Esophagus squamous epithelium (tissue), 5 donors: ENCODE results near the gene PIGR. TPM values are rescaled to one million over a fixed set of nuclear protein-coding genes. Genes with fewer than 3 reads are reported as not detected.
A peak's percentile ranks its signal among the peaks of the same experiment; 100 is the strongest.

Experiments
- DNase-seq: peaks from one replicate; lab custom pipeline; 2025; lab: John Stamatoyannopoulos, UW
- H3K27ac ChIP-seq, 4 donors: fragments of 200-600 bp; sonication (generic); one replicate each; pipeline ENCODE4 v1.5.1; 2016 to 2019; ENCODE audit warnings: mild to moderate bottlenecking in 1 of 4
- H3K27me3 ChIP-seq, 4 donors: fragments of 200-600 bp; sonication (generic); 1 replicate in 3 of 4; 2 replicates in 1 of 4; pipeline versions ENCODE4 v1.5.1 to v1.6.0; 2017 to 2021; ENCODE audit warnings: antibody characterized with exemption in 1 of 4
- H3K36me3 ChIP-seq, 3 donors: fragments of 200-600 bp; sonication (generic); one replicate each; pipeline ENCODE4 v1.5.1; 2016 to 2019
- H3K4me1 ChIP-seq, 3 donors: fragments of 200-600 bp; sonication (generic); one replicate each; pipeline ENCODE4 v1.5.1; 2017 to 2019
- H3K4me3 ChIP-seq, 4 donors: fragments of 200-600 bp; sonication (generic); 1 replicate in 3 of 4; 2 replicates in 1 of 4; pipeline ENCODE4 v1.5.1; 2016 to 2019; ENCODE audit warnings: mild to moderate bottlenecking in 2 of 4, moderate library complexity in 1 of 4
- H3K9me3 ChIP-seq, 3 donors: fragments of 200-600 bp; sonication (generic); one replicate each; pipeline ENCODE4 v1.5.1; 2016 to 2019
- POLR2A ChIP-seq, 4 donors: fragments of 450-650 bp; IDR thresholded peaks; one replicate each; pipeline ENCODE4 v1.6.1; 2017; ENCODE audit warnings: antibody characterized with exemption in 4 of 4, mild to moderate bottlenecking in 4 of 4, moderate library complexity in 3 of 4
- WGBS, 2 donors: methylation state at CpG; one replicate each; pipeline ENCODE4 v1.1.5; 2018; 5-methylcytosine and 5-hydroxymethylcytosine counted together
- intact Hi-C: fragments of 100-400 bp; cut with DNase I; formaldehyde crosslinking; loops from one replicate; pipeline ENCODE4 v1.15.0; 2022
- total RNA-seq, 4 donors: library from RNA; depleted of rRNA; stranded (reverse); fragments of >200 nt; gene quantifications; one replicate each; pipeline ENCODE4 v1.1.0, GENCODE V29; 2016
- TF ChIP-seq, protein P1 (sequence below), 6 experiments: fragments of 450-650 bp in 4 of 6; fragments of 200-600 bp in 2 of 6; sonication (generic) in 2 of 6; IDR thresholded peaks; one replicate each; pipeline ENCODE4 v1.5.1; 2016 to 2019; ENCODE audit warnings: antibody characterized with exemption in 6 of 6, mild to moderate bottlenecking in 4 of 6, moderate library complexity in 4 of 6
- donor health status: DM: yes; HTN: yes; CAD: no.

Gene PIGR
- total RNA-seq, 4 donors from 2014 or later: 0.99 to 144 (median 1.1) TPM; not detected in 1

DNA sequence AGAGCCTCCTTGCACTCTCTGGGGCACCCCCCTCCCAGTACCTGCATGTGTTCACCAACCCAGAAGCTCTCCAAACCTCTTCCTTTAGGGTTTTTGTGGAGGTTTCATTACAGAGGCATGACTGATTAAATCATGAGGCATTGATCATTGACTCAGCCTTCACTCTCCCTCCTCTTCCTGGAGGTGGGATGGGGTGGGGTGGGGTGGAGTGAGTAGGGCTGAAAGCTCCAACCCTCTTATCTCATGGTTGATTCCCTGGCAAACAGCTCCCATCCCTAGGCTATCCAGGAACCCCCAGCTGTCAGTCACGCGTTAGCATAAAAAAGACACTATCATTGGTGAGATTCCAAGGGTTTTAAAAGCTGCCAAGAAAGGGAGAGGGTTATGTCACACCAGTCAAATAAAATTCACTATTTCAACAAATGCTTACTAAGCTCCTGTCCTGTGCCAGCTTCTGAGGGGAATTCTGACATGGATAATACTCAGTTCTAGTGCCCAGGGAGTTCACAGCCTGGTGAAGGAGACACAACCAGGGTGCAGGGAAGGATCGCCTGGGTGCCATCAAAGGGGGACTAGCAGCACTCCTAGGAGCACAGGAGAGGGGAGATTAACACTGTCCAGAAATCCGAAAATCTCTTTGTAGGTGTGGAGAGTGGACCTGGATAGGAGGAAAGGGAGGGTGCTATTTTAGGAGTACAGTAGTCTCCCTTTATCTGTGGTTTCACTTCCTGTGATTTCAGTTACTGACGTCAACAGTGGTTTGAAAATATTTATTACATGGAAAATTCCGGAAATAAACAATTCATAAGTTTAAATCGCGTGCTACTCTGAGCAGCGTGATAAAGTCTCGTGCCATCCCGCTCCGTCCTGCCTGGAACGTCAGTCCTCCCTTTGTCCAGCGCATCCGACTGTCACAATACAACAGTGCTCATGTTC is 55.9 kb downstream of the PIGR start:
- Histone ChIP-seq H3K27me3 (peaks cover 0 to 11% (median 0%) of the 10 kb centered on the region in 4 donors), H3K36me3 (no peaks in the 10 kb centered on the region), H3K9me3 (no peaks in the 10 kb centered on the region), H3K4me1 (peaks cover 3 to 40% (median 5%) of the 10 kb centered on the region in 3 donors), H3K4me3 (no peak overlapping the region), H3K27ac (peak overlapping the region in 1 of 4 donors; percentile 20)
- WGBS, 2 donors: 45 to 53% methylated on average over 13 to 15 of the region's 15 CpGs
- intact Hi-C loops: no loop called here
- no peak for DNase-seq
- TF ChIP-seq, protein P1, sequence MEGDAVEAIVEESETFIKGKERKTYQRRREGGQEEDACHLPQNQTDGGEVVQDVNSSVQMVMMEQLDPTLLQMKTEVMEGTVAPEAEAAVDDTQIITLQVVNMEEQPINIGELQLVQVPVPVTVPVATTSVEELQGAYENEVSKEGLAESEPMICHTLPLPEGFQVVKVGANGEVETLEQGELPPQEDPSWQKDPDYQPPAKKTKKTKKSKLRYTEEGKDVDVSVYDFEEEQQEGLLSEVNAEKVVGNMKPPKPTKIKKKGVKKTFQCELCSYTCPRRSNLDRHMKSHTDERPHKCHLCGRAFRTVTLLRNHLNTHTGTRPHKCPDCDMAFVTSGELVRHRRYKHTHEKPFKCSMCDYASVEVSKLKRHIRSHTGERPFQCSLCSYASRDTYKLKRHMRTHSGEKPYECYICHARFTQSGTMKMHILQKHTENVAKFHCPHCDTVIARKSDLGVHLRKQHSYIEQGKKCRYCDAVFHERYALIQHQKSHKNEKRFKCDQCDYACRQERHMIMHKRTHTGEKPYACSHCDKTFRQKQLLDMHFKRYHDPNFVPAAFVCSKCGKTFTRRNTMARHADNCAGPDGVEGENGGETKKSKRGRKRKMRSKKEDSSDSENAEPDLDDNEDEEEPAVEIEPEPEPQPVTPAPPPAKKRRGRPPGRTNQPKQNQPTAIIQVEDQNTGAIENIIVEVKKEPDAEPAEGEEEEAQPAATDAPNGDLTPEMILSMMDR (IDR thresholded peaks at IDR 0.05): no peak
- TF ChIP-seq POLR2A (IDR thresholded peaks at IDR 0.05): no peak

DNA sequence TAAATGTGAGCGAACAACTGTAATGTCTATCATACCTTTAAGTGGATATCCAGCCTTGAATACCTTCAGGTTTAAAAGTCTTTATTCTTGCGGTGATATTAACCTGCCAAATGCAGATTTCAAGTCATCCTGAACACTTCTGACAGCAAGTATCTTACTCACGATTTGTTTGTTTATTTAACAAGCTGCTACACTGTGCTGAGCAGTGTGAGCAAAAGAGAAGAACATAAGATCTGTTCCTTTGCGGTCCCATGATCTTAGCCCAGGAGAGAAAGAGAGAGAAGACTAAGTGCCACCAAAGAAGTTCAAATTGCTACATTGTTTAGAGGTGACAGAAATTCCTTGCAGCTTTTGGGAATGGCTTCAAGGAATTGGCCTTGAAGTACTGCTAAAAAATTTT is 58.6 kb downstream of the PIGR start:
- TF ChIP-seq, protein P1 (IDR thresholded peaks at IDR 0.05): no peak
- TF ChIP-seq POLR2A (IDR thresholded peaks at IDR 0.05): no peak
- DNase-seq: no peak
- Histone ChIP-seq H3K9me3 (no peaks in the 10 kb centered on the region), H3K4me3 (no peak overlapping the region), H3K4me1 (peaks cover 3 to 47% (median 10%) of the 10 kb centered on the region in 3 donors), H3K27me3 (peaks cover 0 to 11% (median 0%) of the 10 kb centered on the region in 4 donors), H3K27ac (no peak overlapping the region), H3K36me3 (no peaks in the 10 kb centered on the region)
- intact Hi-C loops: no loop called here
- 39 to 44% methylated on average over 4 of the region's 4 CpGs for WGBS, 2 donors

DNA sequence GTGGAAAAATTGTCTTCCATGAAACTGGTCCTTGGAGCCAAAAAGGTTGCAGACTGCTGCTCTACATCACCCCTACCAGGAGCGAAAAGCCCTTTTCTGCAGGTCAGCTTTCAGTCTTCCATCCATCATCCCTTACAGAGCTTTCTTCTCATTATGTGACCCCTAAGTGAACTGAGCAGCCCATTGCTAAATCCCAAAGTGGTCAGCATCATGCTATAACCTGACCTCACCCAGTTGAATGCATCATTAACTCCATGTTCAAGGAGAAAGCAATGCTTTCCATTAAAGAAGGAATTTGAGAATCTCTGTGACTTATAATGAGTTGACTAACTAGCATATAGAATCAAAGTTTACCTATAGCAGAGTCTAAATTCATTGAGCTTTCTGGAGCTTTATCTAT is 59.4 kb downstream of the PIGR start:
- 83 to 100% methylated on average over 1 of the region's 1 CpG for WGBS, 2 donors
- intact Hi-C loops: no loop called here
- no peak for DNase-seq
- H3K27ac ChIP-seq: no peak overlapping the region
- no peak for TF ChIP-seq POLR2A (IDR thresholded peaks at IDR 0.05)
- TF ChIP-seq, protein P1 (IDR thresholded peaks at IDR 0.05): no peak
- H3K36me3 ChIP-seq: no peaks in the 10 kb centered on the region
- H3K27me3 ChIP-seq: peaks cover 0 to 7% (median 0%) of the 10 kb centered on the region in 4 donors
- H3K4me1 ChIP-seq: peaks cover 3 to 47% (median 10%) of the 10 kb centered on the region in 3 donors
- H3K9me3 ChIP-seq: no peaks in the 10 kb centered on the region
- H3K4me3 ChIP-seq: no peak overlapping the region

DNA sequence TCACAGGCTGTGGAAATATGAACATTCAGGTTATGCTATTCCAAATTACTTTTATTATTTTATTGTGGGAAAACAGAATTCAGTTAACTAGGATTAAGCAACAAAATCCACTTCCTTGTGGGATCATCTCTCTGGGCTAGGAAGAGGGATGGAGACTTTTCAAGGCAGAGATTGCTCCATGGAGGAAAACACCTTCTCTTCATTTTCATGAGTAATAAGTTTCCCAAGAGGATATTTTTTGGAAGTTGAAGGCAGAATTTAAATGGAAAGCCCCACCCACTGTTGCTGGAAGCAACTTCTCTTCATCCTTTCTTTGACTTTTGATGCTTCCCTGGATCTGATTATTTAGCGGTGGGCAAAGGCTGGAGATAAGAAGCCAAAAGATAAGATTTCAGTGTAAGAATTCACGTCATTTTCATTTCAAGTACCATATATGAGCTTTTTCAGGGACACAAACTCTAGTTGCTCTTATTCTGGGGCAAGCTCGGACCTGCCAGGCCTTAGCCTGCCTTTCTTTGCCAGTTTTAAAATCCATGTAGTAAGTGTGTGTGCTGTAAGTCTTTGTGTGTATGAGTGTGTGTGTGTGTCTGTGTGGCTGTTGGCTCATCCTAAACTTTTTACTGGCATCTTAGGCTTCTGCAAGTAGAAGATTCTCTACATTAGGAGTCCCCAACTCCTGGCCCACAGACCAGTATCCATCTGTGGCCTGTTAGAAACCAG is 60.8 kb downstream of the PIGR start:
- intact Hi-C loops: no loop called here
- WGBS, 2 donors: 31 to 51% methylated on average over 3 of the region's 3 CpGs
- no peak for DNase-seq
- H3K36me3 ChIP-seq: no peaks in the 10 kb centered on the region
- no peak overlapping the region for H3K4me3 ChIP-seq
- TF ChIP-seq, protein P1 (IDR thresholded peaks at IDR 0.05): no peak
- TF ChIP-seq POLR2A (IDR thresholded peaks at IDR 0.05): no peak
- H3K27ac ChIP-seq: no peak overlapping the region
- H3K27me3 ChIP-seq: peaks cover 0 to 3% (median 0%) of the 10 kb centered on the region in 4 donors
- H3K9me3 ChIP-seq: no peaks in the 10 kb centered on the region
- H3K4me1 ChIP-seq: peaks cover 3 to 35% (median 10%) of the 10 kb centered on the region in 3 donors
